Karpas-422 (cell line): ENCODE data around the gene ALG5. TPM values are rescaled to one million over a fixed set of nuclear protein-coding genes. Genes with fewer than 3 reads are reported as not detected.
A peak's percentile ranks its signal among the peaks of the same experiment; 100 is the strongest.

Source experiments
- DNase-seq: peaks from one replicate; pipeline ENCODE4 v3.0.0-alpha.2; 2015
- H2AFZ ChIP-seq: fragments of 200-600 bp; sonication (generic); 2 replicates; pipeline ENCODE4 v1.6.1; 2014; ENCODE audit warnings: antibody characterized with exemption, low read length, mixed read lengths
- H3K27ac ChIP-seq: fragments of 200-600 bp; sonication (generic); 2 replicates; pipeline ENCODE4 v1.5.1; 2014; ENCODE audit warnings: mild to moderate bottlenecking, low read length, moderate library complexity
- H3K27me3 ChIP-seq: fragments of 200-600 bp; sonication (generic); 2 replicates; pipeline ENCODE4 v1.6.1; 2014; ENCODE audit warnings: low read length, mixed read lengths
- H3K36me3 ChIP-seq: fragments of 200-600 bp; sonication (generic); 2 replicates; pipeline ENCODE4 v1.6.1; 2014; ENCODE audit warnings: low read length, mixed read lengths; ENCODE audit not compliant: insufficient read depth
- H3K4me1 ChIP-seq: fragments of 200-600 bp; sonication (generic); 2 replicates; pipeline ENCODE4 v1.6.1; 2014; ENCODE audit warnings: mild to moderate bottlenecking, low read length, mixed read lengths
- H3K4me2 ChIP-seq: fragments of 200-600 bp; sonication (generic); 2 replicates; pipeline ENCODE4 v1.6.1; 2014; ENCODE audit warnings: low read length, low read depth, mild to moderate bottlenecking; ENCODE audit not compliant: poor library complexity, severe bottlenecking
- H3K4me3 ChIP-seq: fragments of 200-600 bp; sonication (generic); 2 replicates; pipeline ENCODE4 v1.5.1; 2014; ENCODE audit warnings: mild to moderate bottlenecking, antibody characterized with exemption, low read length, mixed read lengths
- H3K79me2 ChIP-seq: fragments of 200-600 bp; sonication (generic); 2 replicates; pipeline ENCODE4 v1.6.1; 2014; ENCODE audit warnings: mild to moderate bottlenecking, low read length, mixed read lengths
- H3K9ac ChIP-seq: fragments of 200-600 bp; sonication (generic); 2 replicates; pipeline ENCODE4 v1.6.0; 2014; ENCODE audit warnings: low read length
- H3K9me2 ChIP-seq: fragments of 200-600 bp; sonication (generic), shearing (Covaris generic); replicated peaks from 2 replicates; pipeline ENCODE4 v1.6.0; 2014; ENCODE audit warnings: mild to moderate bottlenecking, low read length, moderate library complexity; ENCODE audit not compliant: insufficient read depth
- H3K9me3 ChIP-seq: fragments of 300-700, 200-600 bp; sonication (generic); 2 replicates; pipeline ENCODE4 v1.6.1; 2014; ENCODE audit warnings: low read length, mixed read lengths
- H4K20me1 ChIP-seq: fragments of 200-600 bp; sonication (generic); 2 replicates; pipeline ENCODE4 v1.6.1; 2014; ENCODE audit warnings: mild to moderate bottlenecking, antibody characterized with exemption, low read length, low read depth; ENCODE audit not compliant: insufficient read depth
- total RNA-seq: library from RNA; depleted of rRNA; stranded (reverse); fragments of >200 nt; shearing (Covaris generic); gene quantifications from 2 replicates; pipeline ENCODE4 v1.2.3, GENCODE V29; 2014; ENCODE audit warnings: low replicate concordance

ALG5 gene
- total RNA-seq, 1 experiment from 2014 or later = 36.9 TPM

DNA sequence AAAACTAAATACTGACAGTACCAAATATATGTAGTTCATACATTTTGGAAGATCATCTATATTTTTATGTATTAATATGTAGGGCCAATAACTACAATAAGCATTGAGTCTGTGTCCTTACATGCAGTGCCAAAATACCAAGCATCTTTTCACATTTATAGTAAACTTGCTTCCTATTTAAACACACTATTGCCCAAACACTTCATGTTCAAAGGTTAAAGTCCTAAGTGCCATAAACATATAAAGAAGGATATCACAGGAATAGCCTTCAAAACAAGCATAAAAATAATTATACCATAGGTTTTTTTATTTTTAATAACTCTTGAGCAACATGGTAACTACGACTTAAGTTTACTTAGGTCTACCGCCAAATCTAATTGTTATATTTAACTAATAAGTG lies 28.5 kb upstream of the ALG5 start:
- H3K4me1 ChIP-seq = no peaks in the 10 kb centered on the region; the same call in 1 of the 2 replicates
- no peaks in the 10 kb centered on the region for H3K27me3 ChIP-seq
- H2AFZ ChIP-seq = no peak overlapping the region
- H3K9me3 ChIP-seq = no peaks in the 10 kb centered on the region
- no peak overlapping the region for H3K4me3 ChIP-seq
- no peak overlapping the region for H3K27ac ChIP-seq
- H4K20me1 ChIP-seq = no peaks in the 10 kb centered on the region
- no peak overlapping the region for H3K4me2 ChIP-seq
- H3K79me2 ChIP-seq = peaks cover 25% of the 10 kb centered on the region
- H3K9me2 ChIP-seq = no peaks in the 10 kb centered on the region
- DNase-seq = no peak
- H3K9ac ChIP-seq = no peak overlapping the region
- H3K36me3 ChIP-seq = peaks cover 68% of the 10 kb centered on the region; the same call in 1 of the 2 replicates

DNA sequence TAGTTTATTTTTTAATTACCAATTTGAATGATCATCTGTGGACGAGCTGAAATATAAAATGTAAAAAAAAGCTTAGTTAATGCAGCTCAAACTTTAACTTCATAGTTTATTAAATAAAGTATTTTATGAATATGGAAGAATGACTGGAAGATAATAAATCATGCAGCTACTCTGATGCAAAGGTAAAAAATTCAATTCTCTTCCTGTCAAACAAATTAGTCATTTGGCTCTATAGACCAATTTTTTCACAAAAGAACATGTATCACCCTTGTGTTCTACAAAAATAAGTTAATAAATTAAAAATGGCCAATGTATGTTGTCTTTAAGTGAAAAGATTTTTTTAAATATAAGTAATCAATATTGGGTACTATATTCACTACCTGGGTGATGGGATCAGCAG lies 27.6 kb upstream of the ALG5 start:
- Histone ChIP-seq H3K79me2 (peaks cover 19% of the 10 kb centered on the region; the same call in 1 of the 2 replicates), H3K27ac (no peak overlapping the region), H3K4me3 (no peak overlapping the region), H3K4me1 (no peaks in the 10 kb centered on the region; the same call in 1 of the 2 replicates), H3K9ac (no peak overlapping the region), H3K27me3 (no peaks in the 10 kb centered on the region), H4K20me1 (no peaks in the 10 kb centered on the region), H3K36me3 (peaks cover 68% of the 10 kb centered on the region; the same call in 1 of the 2 replicates), H3K9me2 (no peaks in the 10 kb centered on the region), H3K4me2 (no peak overlapping the region), H2AFZ (no peak overlapping the region), H3K9me3 (no peaks in the 10 kb centered on the region)
- no peak for DNase-seq

DNA sequence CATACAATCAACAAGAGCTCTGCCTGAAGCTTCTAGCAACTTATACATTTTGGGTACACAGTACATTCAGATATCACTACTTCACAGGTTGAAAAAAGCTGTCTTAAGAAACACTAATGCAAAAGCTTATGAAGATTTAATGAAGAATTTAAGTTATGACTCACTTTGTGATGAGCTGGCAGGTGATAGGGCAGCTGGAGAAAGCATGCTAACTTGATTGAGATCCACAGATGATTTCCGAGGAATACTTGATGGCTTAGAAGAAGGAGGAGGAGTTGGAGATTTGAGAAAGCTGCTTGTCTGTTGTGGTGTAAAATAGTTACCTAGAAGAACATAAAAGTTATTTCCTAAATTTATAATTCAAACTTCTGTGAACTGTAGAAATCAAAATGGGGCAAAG lies 24.7 kb upstream of the ALG5 start:
- DNase-seq = no peak
- no peaks in the 10 kb centered on the region for H4K20me1 ChIP-seq
- no peak overlapping the region for H3K4me3 ChIP-seq
- H3K36me3 ChIP-seq = peaks cover 69% of the 10 kb centered on the region; the same call in 1 of the 2 replicates
- H3K27me3 ChIP-seq = no peaks in the 10 kb centered on the region
- H2AFZ ChIP-seq = no peak overlapping the region
- no peaks in the 10 kb centered on the region for H3K9me3 ChIP-seq
- no peak overlapping the region for H3K4me2 ChIP-seq
- no peaks in the 10 kb centered on the region; the same call in 1 of the 2 replicates for H3K4me1 ChIP-seq
- no peak overlapping the region for H3K27ac ChIP-seq
- no peaks in the 10 kb centered on the region for H3K9me2 ChIP-seq
- H3K79me2 ChIP-seq = peaks cover 6% of the 10 kb centered on the region; the same call in 1 of the 2 replicates
- no peak overlapping the region for H3K9ac ChIP-seq

DNA sequence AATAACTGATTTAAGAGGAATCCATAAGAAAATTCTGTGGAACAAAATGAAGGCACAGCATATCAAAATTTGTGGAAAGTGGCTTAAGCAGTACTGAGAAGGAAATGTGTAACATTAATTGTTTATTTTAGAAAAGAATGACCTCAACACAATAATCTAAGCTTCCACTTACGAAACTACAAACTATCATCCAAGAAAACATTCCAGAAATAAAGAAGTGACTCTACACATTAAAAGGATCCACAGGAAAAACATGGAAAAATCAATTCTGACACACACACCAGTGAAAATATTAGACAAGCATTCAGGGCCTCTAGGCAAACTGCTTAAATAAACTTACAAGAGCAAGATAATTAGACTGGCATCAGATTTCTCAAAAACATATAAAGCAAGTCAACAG lies 15.5 kb upstream of the ALG5 start:
- DNase-seq = no peak

DNA sequence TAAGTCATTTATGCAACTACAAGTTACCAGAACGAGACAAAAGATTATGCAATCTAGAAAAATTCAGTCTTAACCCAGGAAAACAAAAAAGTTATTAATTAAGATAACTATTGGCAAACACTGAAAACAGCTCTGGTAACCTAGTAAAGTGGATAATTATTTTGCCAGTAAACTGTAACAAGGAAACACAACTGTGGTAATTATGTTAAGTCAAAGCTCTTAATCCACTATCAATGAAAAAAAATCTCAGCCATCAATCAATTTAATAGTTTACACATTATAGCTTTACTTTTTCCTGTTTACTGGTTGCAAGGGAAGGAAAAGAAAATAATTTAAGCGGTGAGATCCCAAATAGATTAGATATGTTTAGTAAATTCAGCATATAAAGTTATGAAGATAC lies 12.6 kb upstream of the ALG5 start:
- H3K36me3 ChIP-seq = peaks cover 92% of the 10 kb centered on the region

More for the DNA sequence above, 15.5 kb upstream of the ALG5 start:
- Histone ChIP-seq H3K36me3 (peaks cover 79% of the 10 kb centered on the region), H2AFZ (no peak overlapping the region), H3K9ac (no peak overlapping the region), H4K20me1 (no peaks in the 10 kb centered on the region), H3K4me1 (no peaks in the 10 kb centered on the region), H3K4me2 (no peak overlapping the region), H3K9me2 (no peaks in the 10 kb centered on the region), H3K27ac (no peak overlapping the region), H3K27me3 (no peaks in the 10 kb centered on the region), H3K9me3 (no peaks in the 10 kb centered on the region), H3K79me2 (peaks cover 33% of the 10 kb centered on the region), H3K4me3 (no peak overlapping the region)

DNA sequence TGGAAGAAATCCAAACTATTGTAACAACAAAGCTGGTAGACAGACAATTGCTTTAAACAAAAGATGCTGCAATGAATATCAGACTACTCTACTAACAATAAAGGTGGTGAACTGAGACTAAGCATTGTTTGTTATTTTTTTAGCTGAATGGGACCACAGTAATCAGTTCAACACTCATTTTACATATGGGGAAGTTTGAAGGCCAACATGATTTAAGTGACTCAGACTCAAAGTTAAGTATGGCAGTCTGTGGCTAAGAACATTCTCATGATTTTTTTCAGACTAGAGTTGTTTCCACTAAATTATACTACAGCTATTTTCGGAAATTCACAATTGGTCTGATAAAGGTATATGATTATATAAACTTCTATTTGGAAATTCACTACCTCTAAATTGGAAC lies 11.9 kb upstream of the ALG5 start:
- H2AFZ ChIP-seq = no peak overlapping the region
- H3K79me2 ChIP-seq = peaks cover 52% of the 10 kb centered on the region
- no peaks in the 10 kb centered on the region for H3K9me3 ChIP-seq
- no peaks in the 10 kb centered on the region for H3K27me3 ChIP-seq
- H3K4me3 ChIP-seq = no peak overlapping the region
- H3K36me3 ChIP-seq = peaks cover 94% of the 10 kb centered on the region
- H3K4me1 ChIP-seq = peaks cover 16% of the 10 kb centered on the region
- H3K9ac ChIP-seq = no peak overlapping the region
- H3K9me2 ChIP-seq = no peaks in the 10 kb centered on the region
- DNase-seq = no peak
- H3K4me2 ChIP-seq = no peak overlapping the region
- H4K20me1 ChIP-seq = no peaks in the 10 kb centered on the region
- no peak overlapping the region for H3K27ac ChIP-seq

More for the DNA sequence above, 12.6 kb upstream of the ALG5 start:
- DNase-seq = no peak
- H3K9me3 ChIP-seq = no peaks in the 10 kb centered on the region
- H3K9ac ChIP-seq = no peak overlapping the region
- no peak overlapping the region for H3K27ac ChIP-seq
- H3K4me2 ChIP-seq = no peak overlapping the region
- H2AFZ ChIP-seq = no peak overlapping the region
- no peak overlapping the region for H3K4me3 ChIP-seq
- no peaks in the 10 kb centered on the region for H3K9me2 ChIP-seq
- peaks cover 16% of the 10 kb centered on the region for H3K4me1 ChIP-seq
- peaks cover 48% of the 10 kb centered on the region for H3K79me2 ChIP-seq
- H4K20me1 ChIP-seq = no peaks in the 10 kb centered on the region
- no peaks in the 10 kb centered on the region for H3K27me3 ChIP-seq

DNA sequence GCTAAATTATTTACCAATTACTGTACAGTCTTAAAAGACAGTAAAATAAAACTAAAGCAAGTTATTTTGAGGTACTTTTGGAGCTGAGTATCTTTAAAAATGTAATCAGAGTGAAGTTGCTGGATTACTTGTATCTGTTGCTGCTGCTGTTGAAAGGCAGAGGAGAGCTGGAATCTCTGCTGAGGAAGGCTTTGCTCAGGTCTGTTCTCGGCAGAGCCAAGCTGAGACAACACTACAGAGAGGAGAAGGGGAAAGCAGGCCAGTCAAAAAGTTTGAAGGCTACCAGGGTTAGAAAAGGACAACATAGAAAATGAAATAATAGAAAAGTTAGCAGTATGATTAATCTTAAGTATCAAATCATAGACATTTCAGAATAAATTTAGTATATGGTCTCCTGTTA lies 11.3 kb upstream of the ALG5 start:
- no peak overlapping the region for H3K9ac ChIP-seq
- no peak overlapping the region for H3K4me3 ChIP-seq
- H3K27ac ChIP-seq = no peak overlapping the region
- no peak for DNase-seq
- no peaks in the 10 kb centered on the region for H3K9me2 ChIP-seq
- no peaks in the 10 kb centered on the region for H3K27me3 ChIP-seq
- H3K36me3 ChIP-seq = peaks cover 88% of the 10 kb centered on the region
- H3K79me2 ChIP-seq = peaks cover 47% of the 10 kb centered on the region
- H3K4me2 ChIP-seq = no peak overlapping the region
- no peaks in the 10 kb centered on the region for H4K20me1 ChIP-seq
- peaks cover 16% of the 10 kb centered on the region for H3K4me1 ChIP-seq
- no peaks in the 10 kb centered on the region for H3K9me3 ChIP-seq
- H2AFZ ChIP-seq = no peak overlapping the region

DNA sequence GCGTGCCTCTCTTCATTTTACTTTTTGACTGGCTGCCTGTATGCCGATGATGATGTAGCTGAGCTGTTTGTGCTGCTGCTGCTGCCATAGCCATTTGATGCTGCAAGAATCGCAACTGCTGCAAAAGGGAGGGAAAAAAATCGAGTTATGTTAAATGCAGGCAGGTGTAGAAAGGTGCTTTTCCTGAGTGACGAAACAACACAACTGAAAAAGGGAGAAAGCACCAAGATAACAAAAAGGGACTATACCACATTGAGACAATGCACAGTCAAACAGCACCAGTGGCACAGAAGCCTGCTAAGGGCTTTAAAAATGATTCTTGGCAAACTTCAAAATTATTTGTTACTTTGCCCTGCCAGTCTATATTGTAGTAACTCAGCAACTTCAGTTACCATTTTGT lies 10.6 kb upstream of the ALG5 start:
- Histone ChIP-seq H3K79me2 (peaks cover 43% of the 10 kb centered on the region), H3K4me2 (no peak overlapping the region), H2AFZ (no peak overlapping the region), H3K36me3 (peaks cover 84% of the 10 kb centered on the region), H3K9me3 (no peaks in the 10 kb centered on the region), H3K4me3 (no peak overlapping the region), H4K20me1 (no peaks in the 10 kb centered on the region), H3K27me3 (no peaks in the 10 kb centered on the region), H3K9ac (no peak overlapping the region), H3K9me2 (no peaks in the 10 kb centered on the region), H3K4me1 (peaks cover 16% of the 10 kb centered on the region), H3K27ac (no peak overlapping the region)
- no peak for DNase-seq

DNA sequence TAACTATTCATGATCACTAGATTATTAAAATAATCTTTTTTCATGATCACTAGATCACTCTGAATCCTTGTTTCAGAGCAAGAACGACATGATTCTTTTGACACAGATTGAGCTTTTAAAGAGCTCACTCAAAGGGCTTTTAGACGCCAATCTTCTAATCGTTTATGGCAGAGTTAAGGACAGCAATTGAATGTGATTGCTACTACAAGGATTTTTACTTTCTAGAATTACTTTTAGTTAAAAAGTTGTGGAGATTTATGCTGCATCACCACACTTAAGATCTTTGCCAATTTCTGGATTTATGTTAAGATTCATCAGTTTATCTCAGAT lies 2.7 kb upstream of the ALG5 start:
- H3K4me1 ChIP-seq = peaks cover 33% of the 10 kb centered on the region
- H3K4me2 ChIP-seq = peak overlapping the region; percentile 82
- H2AFZ ChIP-seq = no peak overlapping the region
- peak overlapping the region; percentile 97 for H3K4me3 ChIP-seq
- H3K27ac ChIP-seq = peak overlapping the region; percentile 93
- DNase-seq = no peak
- H3K9ac ChIP-seq = peak overlapping the region; percentile 92
- H4K20me1 ChIP-seq = no peaks in the 10 kb centered on the region; the same call in 1 of the 2 replicates
- no peaks in the 10 kb centered on the region for H3K9me3 ChIP-seq
- H3K36me3 ChIP-seq = peaks cover 29% of the 10 kb centered on the region
- peaks cover 57% of the 10 kb centered on the region for H3K79me2 ChIP-seq
- H3K27me3 ChIP-seq = no peaks in the 10 kb centered on the region
- no peaks in the 10 kb centered on the region for H3K9me2 ChIP-seq
